Large intestine (tissue), 3 donors: ENCODE results near the gene MTMR1. TPM values are rescaled to one million over a fixed set of nuclear protein-coding genes. Genes with fewer than 3 reads are reported as not detected.

Source experiments
- DNase-seq, 2 donors: peaks; one replicate each; pipeline versions ENCODE4 v3.0.0 to v3.0.0-alpha.2; 2013
- H3K27ac ChIP-seq: one replicate; pipeline ENCODE4 v1.5.1; 2013; ENCODE audit warnings: low read length
- H3K27me3 ChIP-seq: 2 replicates; pipeline ENCODE4 v1.6.1; 2013; ENCODE audit warnings: low read length; ENCODE audit not compliant: control insufficient read depth, insufficient read depth
- H3K36me3 ChIP-seq: 2 replicates; pipeline ENCODE4 v1.6.1; 2013; ENCODE audit warnings: low read length; ENCODE audit not compliant: control insufficient read depth, insufficient read depth
- H3K4me1 ChIP-seq: one replicate; pipeline ENCODE4 v1.6.1; 2013; ENCODE audit warnings: low read length; ENCODE audit not compliant: control insufficient read depth, insufficient read depth
- H3K4me3 ChIP-seq: one replicate; pipeline ENCODE4 v1.5.1; 2013; ENCODE audit warnings: low read length
- H3K9me3 ChIP-seq: one replicate; pipeline ENCODE4 v1.6.1; 2013; ENCODE audit warnings: mild to moderate bottlenecking, low read depth, low read length, moderate library complexity; ENCODE audit not compliant: control insufficient read depth
- WGBS: methylation state at CpG from one replicate; pipeline ENCODE4 v1.1.5; 2013; ENCODE audit warnings: low lambda C conversion rate; ENCODE audit not compliant: insufficient coverage; 5-methylcytosine and 5-hydroxymethylcytosine counted together
- polyA plus RNA-seq: library from polyadenylated mRNA; unstranded; fragments of 120-200 nt; gene quantifications from one replicate; pipeline ENCODE4 v1.2.1, GENCODE V29; 2013

Gene MTMR1
- polyA plus RNA-seq, 1 donor = 19.5 TPM

DNA sequence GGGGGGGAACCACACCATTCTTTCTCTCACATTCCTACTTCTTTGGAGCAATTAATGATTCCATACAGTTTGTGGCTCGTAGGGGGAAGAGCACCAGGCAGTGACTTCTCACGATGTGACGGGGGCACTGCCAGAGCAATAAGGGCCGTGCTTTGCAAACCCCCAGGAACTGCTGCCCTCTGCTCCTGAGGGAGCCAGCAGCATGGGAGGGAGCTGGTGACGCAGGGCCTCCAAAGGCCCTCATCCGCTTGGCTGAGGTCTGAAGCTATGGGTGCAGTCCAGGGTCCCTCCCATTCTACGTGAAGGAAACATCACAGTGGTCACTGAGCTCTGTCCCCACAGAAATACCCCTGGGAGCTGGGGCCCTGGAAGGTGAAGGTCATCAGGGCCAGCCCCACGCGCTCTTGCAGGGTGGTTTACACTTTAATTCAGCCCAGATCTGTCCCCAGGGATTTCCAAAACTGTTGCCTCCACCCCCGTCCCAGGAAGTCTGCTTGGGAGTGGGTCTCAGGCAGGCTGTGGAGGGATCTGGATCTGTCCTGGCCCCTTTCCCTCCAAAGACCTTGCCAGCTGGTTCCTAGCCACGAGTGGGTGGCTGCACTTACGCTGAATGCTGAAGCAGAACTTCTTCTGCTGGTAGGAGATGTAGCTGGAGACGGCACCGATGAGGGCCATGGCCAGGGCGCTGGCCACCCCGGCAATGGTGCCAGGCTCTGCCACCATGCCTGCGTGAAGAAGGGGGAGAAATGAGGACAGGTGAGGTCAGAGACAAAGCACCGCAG, 82.6 kb downstream of the MTMR1 start:
- Histone ChIP-seq H3K27ac (no peak overlapping the region), H3K9me3 (no peaks in the 10 kb centered on the region), H3K4me3 (no peak overlapping the region), H3K27me3 (no peaks in the 10 kb centered on the region), H3K36me3 (peaks cover 2% of the 10 kb centered on the region), H3K4me1 (no peaks in the 10 kb centered on the region)
- no CpG with 5 or more reads among the region's 18 CpGs for WGBS
- DNase-seq = no peak

DNA sequence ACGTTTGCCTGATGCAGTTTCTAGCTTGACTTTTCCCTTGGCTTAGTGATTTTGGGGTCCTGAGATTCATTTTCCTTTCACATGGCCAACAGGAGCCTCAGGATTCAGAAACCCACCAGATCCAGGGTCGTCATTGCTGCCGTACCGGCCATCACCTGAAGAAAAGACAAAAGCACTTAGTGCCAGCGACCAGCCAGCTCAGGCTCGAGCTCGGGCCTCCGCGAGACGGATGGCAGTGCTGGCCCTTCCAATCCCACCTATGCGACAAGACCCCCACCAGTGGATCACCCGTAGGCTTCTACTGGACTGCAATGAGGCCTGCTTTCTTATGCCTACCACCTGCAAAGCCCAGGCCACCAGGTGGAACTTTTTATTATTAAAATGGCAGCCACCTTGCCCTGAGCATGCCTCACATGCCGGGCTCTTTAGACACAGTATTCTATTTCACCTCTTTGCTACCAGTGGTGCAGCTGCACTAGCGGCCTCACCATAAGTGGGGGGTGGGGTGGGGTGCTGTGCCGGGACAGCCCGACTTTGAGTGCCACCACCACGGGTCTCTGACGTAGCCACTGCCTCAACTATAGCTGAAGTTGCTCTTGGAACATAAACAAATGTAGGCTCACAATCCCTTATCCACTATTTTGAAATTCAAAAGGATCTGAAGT, 84.3 kb downstream of the MTMR1 start:
- no peaks in the 10 kb centered on the region for H3K9me3 ChIP-seq
- WGBS = no CpG with 5 or more reads among the region's 18 CpGs
- no peak overlapping the region for H3K4me3 ChIP-seq
- H3K27me3 ChIP-seq = no peaks in the 10 kb centered on the region
- H3K4me1 ChIP-seq = no peaks in the 10 kb centered on the region
- no peak for DNase-seq
- H3K36me3 ChIP-seq = peaks cover 2% of the 10 kb centered on the region
- H3K27ac ChIP-seq = no peak overlapping the region

GRCh38 chrX:150779385-150779784, 86.2 kb downstream of the MTMR1 start:
- H3K9me3 ChIP-seq = no peaks in the 10 kb centered on the region
- H3K4me1 ChIP-seq = no peaks in the 10 kb centered on the region
- peaks cover 2% of the 10 kb centered on the region for H3K36me3 ChIP-seq
- H3K4me3 ChIP-seq = no peak overlapping the region
- no peak overlapping the region for H3K27ac ChIP-seq
- no peaks in the 10 kb centered on the region for H3K27me3 ChIP-seq
- no CpG with 5 or more reads among the region's 8 CpGs for WGBS
- no peak for DNase-seq

- no peaks in the 10 kb centered on the region for H3K27me3 ChIP-seq
- no CpG with 5 or more reads among the region's 10 CpGs for WGBS
- DNase-seq = no peak
These were observed 88.5 kb downstream of the MTMR1 start for GRCh38 chrX:150781677-150782076.

DNA sequence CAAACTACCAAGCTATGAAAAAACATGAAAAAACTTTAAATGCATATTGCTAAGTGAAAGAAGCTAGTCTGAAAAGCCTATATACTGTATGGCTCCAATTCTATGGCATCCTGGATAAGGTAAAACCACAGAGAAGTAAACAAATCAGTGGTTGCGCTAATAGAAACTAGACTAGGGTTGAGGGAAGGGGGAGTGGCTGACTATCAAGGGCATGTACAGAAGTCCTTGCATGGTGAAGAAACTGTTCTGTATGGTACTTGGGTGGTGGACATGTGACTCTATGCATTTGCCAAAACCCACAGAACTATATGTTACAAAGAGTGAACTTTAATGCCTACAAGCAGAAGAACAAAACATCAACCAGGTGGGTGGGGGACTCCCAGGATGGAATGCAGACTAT, 96.8 kb downstream of the MTMR1 start:
- H3K9me3 ChIP-seq = no peaks in the 10 kb centered on the region
- H3K4me1 ChIP-seq = no peaks in the 10 kb centered on the region
- WGBS = no CpG with 5 or more reads among the region's 1 CpG
- H3K27me3 ChIP-seq = no peaks in the 10 kb centered on the region
- DNase-seq = no peak
- peaks cover 13% of the 10 kb centered on the region for H3K36me3 ChIP-seq
- H3K4me3 ChIP-seq = no peak overlapping the region
- no peak overlapping the region for H3K27ac ChIP-seq

More at GRCh38 chrX:150781677-150782076, 88.5 kb downstream of the MTMR1 start:
- no peak overlapping the region for H3K27ac ChIP-seq
- no peaks in the 10 kb centered on the region for H3K36me3 ChIP-seq
- H3K4me1 ChIP-seq = no peaks in the 10 kb centered on the region
- no peak overlapping the region for H3K4me3 ChIP-seq
- H3K9me3 ChIP-seq = no peaks in the 10 kb centered on the region

DNA sequence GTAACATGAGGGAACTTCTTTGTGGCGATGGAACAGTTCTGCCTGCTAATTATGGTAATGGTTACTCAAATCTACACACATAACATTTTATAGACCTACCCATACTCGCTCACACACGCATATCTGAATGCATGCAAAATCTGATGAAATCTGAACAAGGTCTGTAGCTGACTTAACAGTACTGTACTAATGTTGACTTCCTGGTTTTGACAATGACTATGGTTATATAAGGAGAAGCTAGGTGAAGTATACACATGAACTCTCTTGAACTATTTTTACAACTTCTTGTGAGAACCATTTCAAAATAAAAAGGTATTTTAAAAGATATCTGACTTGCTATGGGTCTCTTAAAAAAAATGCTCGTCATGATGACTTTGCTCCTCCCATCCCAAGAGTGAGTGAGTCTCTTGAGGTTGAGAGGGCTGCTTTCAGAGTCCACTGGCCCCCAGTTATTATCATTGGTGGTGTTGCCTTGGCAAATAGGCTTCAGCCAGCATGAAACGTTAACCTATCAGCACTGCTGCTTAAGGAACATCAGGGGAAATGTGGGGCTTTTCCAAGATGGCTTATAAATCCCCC, 99.8 kb downstream of the MTMR1 start:
- H3K4me3 ChIP-seq = no peak overlapping the region
- no peaks in the 10 kb centered on the region for H3K27me3 ChIP-seq
- no peaks in the 10 kb centered on the region for H3K9me3 ChIP-seq
- H3K4me1 ChIP-seq = no peaks in the 10 kb centered on the region
- H3K36me3 ChIP-seq = peaks cover 15% of the 10 kb centered on the region
- no peak for DNase-seq
- no CpG with 5 or more reads among the region's 5 CpGs for WGBS
- no peak overlapping the region for H3K27ac ChIP-seq

- DNase-seq = no peak
- WGBS = no CpG with 5 or more reads among the region's 2 CpGs
- H3K9me3 ChIP-seq = no peaks in the 10 kb centered on the region
These were observed 112.5 kb downstream of the MTMR1 start for GRCh38 chrX:150805736-150806135.

GRCh38 chrX:150806827-150807226, 113.6 kb downstream of the MTMR1 start:
- WGBS = no CpG with 5 or more reads among the region's 1 CpG
- Histone ChIP-seq H3K36me3 (no peaks in the 10 kb centered on the region), H3K4me3 (no peak overlapping the region), H3K27ac (no peak overlapping the region), H3K4me1 (no peaks in the 10 kb centered on the region), H3K27me3 (no peaks in the 10 kb centered on the region), H3K9me3 (no peaks in the 10 kb centered on the region)
- DNase-seq = no peak

More at GRCh38 chrX:150805736-150806135, 112.5 kb downstream of the MTMR1 start:
- H3K27me3 ChIP-seq = no peaks in the 10 kb centered on the region
- H3K4me3 ChIP-seq = no peak overlapping the region
- no peaks in the 10 kb centered on the region for H3K4me1 ChIP-seq
- H3K27ac ChIP-seq = no peak overlapping the region
- H3K36me3 ChIP-seq = no peaks in the 10 kb centered on the region

- WGBS = no CpG with 5 or more reads among the region's 5 CpGs
These were observed 120.7 kb downstream of the MTMR1 start for GRCh38 chrX:150813922-150814321.

More at GRCh38 chrX:150813922-150814321, 120.7 kb downstream of the MTMR1 start:
- Histone ChIP-seq H3K27me3 (no peaks in the 10 kb centered on the region), H3K36me3 (no peaks in the 10 kb centered on the region), H3K4me3 (no peak overlapping the region), H3K9me3 (no peaks in the 10 kb centered on the region), H3K27ac (no peak overlapping the region), H3K4me1 (no peaks in the 10 kb centered on the region)
- DNase-seq = no peak
